BE2C (cell line): ENCODE results near the gene CLDN4.

Source experiments
- DNase-seq: peaks from one replicate; pipeline ENCODE4 v3.0.0-alpha.2; 2020
- H3K27me3 ChIP-seq: fragments of 250-450 bp; sonication (Bioruptor Pico); 2 replicates; pipeline ENCODE4 v1.5.1; 2020; ENCODE audit warnings: mild to moderate bottlenecking
- H3K36me3 ChIP-seq: fragments of 250-450 bp; sonication (Bioruptor Pico); 2 replicates; pipeline ENCODE4 v1.5.1; 2020; ENCODE audit warnings: mild to moderate bottlenecking
- H3K4me1 ChIP-seq: fragments of 250-450 bp; sonication (Bioruptor Pico); 2 replicates; pipeline ENCODE4 v1.5.1; 2020
- H3K4me3 ChIP-seq: 2 replicates; pipeline ENCODE4 v1.5.1; 2011; ENCODE audit warnings: low read depth, low read length
- H3K9me3 ChIP-seq: fragments of 250-450 bp; sonication (Bioruptor Pico); 2 replicates; pipeline ENCODE4 v1.5.1; 2020
- CTCF ChIP-seq: IDR thresholded peaks from 2 replicates; pipeline ENCODE4 v1.5.1; 2012; ENCODE audit warnings: mild to moderate bottlenecking, low read depth, low read length

Gene CLDN4

GRCh38 chr7:73858807-73859206 is 28.0 kb downstream of the CLDN4 start:
- H3K4me1 ChIP-seq: no peaks in the 10 kb centered on the region
- no peak for TF ChIP-seq CTCF
- H3K4me3 ChIP-seq: no peak overlapping the region
- no peaks in the 10 kb centered on the region for H3K9me3 ChIP-seq
- DNase-seq: no peak
- H3K36me3 ChIP-seq: no peaks in the 10 kb centered on the region
- H3K27me3 ChIP-seq: peaks cover 12% of the 10 kb centered on the region

- TF ChIP-seq CTCF: no peak
- Histone ChIP-seq H3K4me1 (0 out of 2 replicates have a peak, but pooled peaks cover 2% of the 10 kb centered on the region), H3K27me3 (peaks cover 6% of the 10 kb centered on the region; the same call in 1 of the 2 replicates), H3K36me3 (no peaks in the 10 kb centered on the region), H3K9me3 (no peaks in the 10 kb centered on the region), H3K4me3 (no peak within 1 kb of the TSS)
- DNase-seq: no peak
These were observed 30.1 kb downstream of the CLDN4 start, which contains the start of gene TMEM270 for GRCh38 chr7:73860859-73861258. Gene TMEM270, plus strand, starts transcription at chr7:73861159. Its CDS starts 36 bp downstream, at chr7:73861195.

- no peak overlapping the region for H3K4me3 ChIP-seq
- H3K9me3 ChIP-seq: no peaks in the 10 kb centered on the region
- TF ChIP-seq CTCF: no peak
- H3K36me3 ChIP-seq: no peaks in the 10 kb centered on the region
- no peak for DNase-seq
- H3K4me1 ChIP-seq: 0 out of 2 replicates have a peak, but pooled peaks cover 2% of the 10 kb centered on the region
- peaks cover 6% of the 10 kb centered on the region; the same call in 1 of the 2 replicates for H3K27me3 ChIP-seq
These were observed 30.5 kb downstream of the CLDN4 start for GRCh38 chr7:73861305-73861704.

DNA sequence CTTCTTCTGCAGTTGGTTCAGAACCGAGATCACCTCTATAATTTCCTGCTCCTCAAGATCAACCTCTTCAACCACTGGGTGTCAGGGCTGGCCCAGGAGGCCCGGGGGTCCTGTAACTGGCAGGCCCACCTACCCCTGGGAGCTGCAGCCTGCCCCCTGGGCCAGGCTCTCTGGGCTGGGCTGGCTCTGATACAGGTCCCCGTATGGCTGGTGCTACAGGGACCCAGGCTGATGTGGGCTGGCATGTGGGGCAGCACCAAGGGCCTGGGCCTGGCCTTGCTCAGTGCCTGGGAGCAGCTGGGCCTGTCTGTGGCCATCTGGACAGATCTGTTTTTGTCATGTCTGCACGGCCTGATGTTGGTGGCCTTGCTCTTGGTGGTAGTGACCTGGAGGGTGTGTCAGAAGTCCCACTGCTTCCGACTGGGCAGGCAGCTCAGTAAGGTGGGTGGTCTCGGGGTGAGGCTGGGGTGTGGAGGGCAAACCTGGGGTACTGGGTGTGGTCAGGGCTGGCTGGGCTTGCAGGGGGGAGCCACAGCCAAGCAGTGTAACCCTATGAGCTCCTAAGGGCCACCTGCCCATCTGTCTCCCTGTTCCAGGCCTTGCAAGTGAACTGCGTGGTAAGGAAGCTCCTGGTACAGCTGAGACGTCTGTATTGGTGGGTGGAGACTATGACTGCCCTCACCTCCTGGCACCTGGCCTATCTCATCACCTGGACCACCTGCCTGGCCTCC is 34.4 kb downstream of the CLDN4 start:
- Histone ChIP-seq H3K4me3 (no peak overlapping the region), H3K36me3 (no peaks in the 10 kb centered on the region), H3K9me3 (no peaks in the 10 kb centered on the region), H3K4me1 (peaks cover 2% of the 10 kb centered on the region; the same call in 1 of the 2 replicates), H3K27me3 (no peaks in the 10 kb centered on the region)
- TF ChIP-seq CTCF: no peak
- no peak for DNase-seq

GRCh38 chr7:73865738-73866445 is 35.1 kb downstream of the CLDN4 start:
- Histone ChIP-seq H3K36me3 (no peaks in the 10 kb centered on the region), H3K27me3 (no peaks in the 10 kb centered on the region), H3K9me3 (no peaks in the 10 kb centered on the region), H3K4me3 (no peak overlapping the region), H3K4me1 (peaks cover 2% of the 10 kb centered on the region; the same call in 1 of the 2 replicates)
- DNase-seq: peak; percentile 66
- TF ChIP-seq CTCF: peak; percentile 82

DNA sequence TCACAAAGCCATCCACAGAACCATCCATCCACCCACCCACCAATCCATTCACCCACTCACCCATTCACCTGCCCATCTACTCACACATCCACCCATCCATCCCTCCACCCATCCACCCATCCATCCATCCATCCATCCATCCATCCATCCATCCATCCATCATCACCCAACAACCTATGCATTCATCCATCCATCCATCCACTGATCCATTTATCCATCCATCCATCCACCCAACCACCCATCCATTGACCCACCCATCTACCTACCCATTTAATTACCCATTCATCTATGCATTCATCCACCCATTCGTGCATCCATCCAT is 35.6 kb downstream of the CLDN4 start:
- Histone ChIP-seq H3K4me1 (peaks cover 2% of the 10 kb centered on the region), H3K9me3 (no peaks in the 10 kb centered on the region), H3K4me3 (no peak overlapping the region), H3K36me3 (no peaks in the 10 kb centered on the region), H3K27me3 (no peaks in the 10 kb centered on the region)
- TF ChIP-seq CTCF: no peak
- DNase-seq: no peak
